SHP77 (cell line): ENCODE measurements around the gene CHCHD3.

ENCODE experiments used
- DNase-seq, 2 experiments: peaks; one replicate each; lab custom pipeline; 2025; lab: John Stamatoyannopoulos, UW

CHCHD3 gene

GRCh38 chr7:132861940-132862554 is 219.8 kb downstream of the CHCHD3 start:
- no peak for DNase-seq

GRCh38 chr7:132861424-132861823 is 220.5 kb downstream of the CHCHD3 start:
- no peak for DNase-seq

GRCh38 chr7:132859199-132859598 is 222.7 kb downstream of the CHCHD3 start:
- DNase-seq, result no peak

GRCh38 chr7:132858760-132859159 is 223.1 kb downstream of the CHCHD3 start:
- no peak for DNase-seq

GRCh38 chr7:132858251-132858650 is 223.6 kb downstream of the CHCHD3 start:
- no peak for DNase-seq

- DNase-seq, result no peak
These were observed 224.2 kb downstream of the CHCHD3 start for GRCh38 chr7:132857703-132858102.

GRCh38 chr7:132857031-132857430 is 224.9 kb downstream of the CHCHD3 start:
- DNase-seq, result no peak

- DNase-seq, result no peak
These were observed 225.5 kb downstream of the CHCHD3 start for GRCh38 chr7:132856416-132856815.

- DNase-seq, result no peak
These were observed 226.0 kb downstream of the CHCHD3 start for GRCh38 chr7:132855901-132856300.

- DNase-seq, result no peak
These were observed 227.7 kb downstream of the CHCHD3 start for GRCh38 chr7:132854238-132854637.

GRCh38 chr7:132847376-132847775 is 234.5 kb downstream of the CHCHD3 start:
- DNase-seq, result no peak

GRCh38 chr7:132846086-132846485 is 235.8 kb downstream of the CHCHD3 start:
- DNase-seq, result no peak

GRCh38 chr7:132842478-132842877 is 239.4 kb downstream of the CHCHD3 start:
- DNase-seq, result no peak

- DNase-seq, result no peak
These were observed 241.7 kb downstream of the CHCHD3 start for GRCh38 chr7:132840199-132840598.

- no peak for DNase-seq
These were observed 243.6 kb downstream of the CHCHD3 start for GRCh38 chr7:132838313-132838712.

GRCh38 chr7:132837529-132837928 is 244.4 kb downstream of the CHCHD3 start:
- DNase-seq, result no peak

- no peak for DNase-seq
These were observed 245.1 kb downstream of the CHCHD3 start for GRCh38 chr7:132836746-132837145.

GRCh38 chr7:132830941-132831340 is 250.9 kb downstream of the CHCHD3 start:
- DNase-seq, result no peak

- DNase-seq, result no peak
These were observed 253.4 kb downstream of the CHCHD3 start for GRCh38 chr7:132828502-132828901.

GRCh38 chr7:132825932-132826835 is 255.7 kb downstream of the CHCHD3 start:
- no peak for DNase-seq

GRCh38 chr7:132825222-132825621 is 256.7 kb downstream of the CHCHD3 start:
- no peak for DNase-seq

- no peak for DNase-seq
These were observed 262.2 kb downstream of the CHCHD3 start for GRCh38 chr7:132819648-132820047.

GRCh38 chr7:132817949-132818348 is 263.9 kb downstream of the CHCHD3 start:
- DNase-seq, result no peak
